NT2/D1 (cell line): ENCODE measurements around the gene UPF2.

Source experiments
- DNase-seq: peaks from one replicate; pipeline ENCODE4 v3.0.0-alpha.2; 2011; ENCODE audit warnings: low read depth, low spot score
- H3K27me3 ChIP-seq: 2 replicates; pipeline ENCODE4 v1.6.0; 2011; ENCODE audit warnings: mild to moderate bottlenecking; ENCODE audit not compliant: insufficient read length, insufficient read depth
- H3K36me3 ChIP-seq: 2 replicates; pipeline ENCODE4 v1.6.1; 2011; ENCODE audit warnings: mild to moderate bottlenecking, low read length, mixed read lengths; ENCODE audit not compliant: insufficient read depth, insufficient read length
- H3K4me1 ChIP-seq: 2 replicates; pipeline ENCODE4 v1.5.1; 2011; ENCODE audit not compliant: insufficient read depth, insufficient read length
- H3K4me3 ChIP-seq: 2 replicates; pipeline ENCODE4 v1.5.1; 2011; ENCODE audit warnings: low read depth; ENCODE audit not compliant: insufficient read length
- H3K9ac ChIP-seq: 2 replicates; pipeline ENCODE4 v1.6.0; 2011; ENCODE audit warnings: low read depth; ENCODE audit not compliant: insufficient read length
- H3K9me3 ChIP-seq: 2 replicates; pipeline ENCODE4 v1.5.1; 2011; ENCODE audit warnings: mild to moderate bottlenecking, low read length; ENCODE audit not compliant: insufficient read depth
- SUZ12 ChIP-seq: IDR thresholded peaks from 2 replicates; pipeline ENCODE4 v1.6.1; 2011; ENCODE audit not compliant: insufficient read length, insufficient read depth; ENCODE audit errors: extremely low read depth
- YY1 ChIP-seq: IDR thresholded peaks from 2 replicates; pipeline ENCODE4 v1.6.1; 2011; ENCODE audit not compliant: insufficient read length, insufficient read depth
- ZNF274 ChIP-seq: IDR thresholded peaks from 2 replicates; pipeline ENCODE4 v1.6.1; 2011; ENCODE audit warnings: mild to moderate bottlenecking, low read depth, low read length

UPF2 gene

DNA sequence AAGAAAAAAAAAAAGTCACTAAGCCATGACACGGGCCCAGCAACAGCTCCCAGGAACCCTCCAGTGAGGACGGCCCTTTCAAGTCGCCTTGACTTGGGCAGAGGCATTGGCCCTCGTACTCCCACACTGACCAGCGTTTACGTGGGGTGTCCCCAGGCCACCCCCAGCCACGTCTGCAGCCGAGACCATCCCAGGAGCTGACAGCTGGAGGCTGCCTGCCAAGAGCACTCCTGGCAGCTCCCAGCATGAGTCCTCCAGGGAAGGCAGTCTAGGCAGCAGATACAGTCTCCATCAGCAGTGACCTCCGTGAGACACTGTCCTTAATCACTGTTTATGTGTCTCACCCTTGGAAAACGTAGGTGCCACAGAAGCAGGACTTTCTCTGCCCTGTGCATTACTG, 133.0 kb downstream of the UPF2 start:
- Histone ChIP-seq H3K9ac (no peak overlapping the region), H3K9me3 (no peaks in the 10 kb centered on the region), H3K27me3 (no peaks in the 10 kb centered on the region), H3K4me1 (no peaks in the 10 kb centered on the region), H3K4me3 (no peak overlapping the region), H3K36me3 (no peaks in the 10 kb centered on the region)
- no peak for TF ChIP-seq YY1
- no peak for DNase-seq

GRCh38 chr10:11908991-11909390, 133.6 kb downstream of the UPF2 start:
- no peaks in the 10 kb centered on the region for H3K4me1 ChIP-seq
- H3K27me3 ChIP-seq = no peaks in the 10 kb centered on the region
- no peaks in the 10 kb centered on the region for H3K36me3 ChIP-seq
- H3K9me3 ChIP-seq = no peaks in the 10 kb centered on the region
- DNase-seq = no peak
- H3K4me3 ChIP-seq = no peak overlapping the region
- H3K9ac ChIP-seq = no peak overlapping the region
- TF ChIP-seq SUZ12 = no peak
- TF ChIP-seq YY1 = no peak
- no peak for TF ChIP-seq ZNF274

DNA sequence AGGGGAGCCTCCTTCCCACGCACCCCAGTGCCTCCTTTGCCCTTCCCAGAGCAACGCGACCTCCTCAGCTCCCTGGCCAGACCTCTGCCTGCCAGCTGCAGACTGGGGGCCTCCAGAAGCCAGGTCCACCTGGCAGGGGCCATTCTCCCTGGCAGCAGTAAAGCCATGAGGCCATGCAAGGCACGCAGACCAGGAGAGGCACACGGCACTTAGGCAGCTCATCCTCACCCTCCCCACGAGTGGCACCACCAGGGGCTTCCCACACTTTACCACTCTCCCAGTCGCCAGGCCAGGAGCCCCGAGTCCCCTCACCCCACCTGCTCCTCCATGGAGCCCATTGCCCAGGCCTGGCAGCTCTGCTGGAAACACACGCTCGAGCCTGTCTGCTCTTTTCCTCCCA, 134.1 kb downstream of the UPF2 start:
- Histone ChIP-seq H3K27me3 (no peaks in the 10 kb centered on the region), H3K36me3 (no peaks in the 10 kb centered on the region), H3K9ac (no peak overlapping the region), H3K4me3 (no peak overlapping the region), H3K9me3 (no peaks in the 10 kb centered on the region), H3K4me1 (no peaks in the 10 kb centered on the region)
- no peak for DNase-seq
- TF ChIP-seq ZNF274 (no peak), YY1 (no peak), SUZ12 (no peak)

- Histone ChIP-seq H3K27me3 (no peaks in the 10 kb centered on the region), H3K4me3 (no peak overlapping the region), H3K9ac (no peak overlapping the region), H3K4me1 (no peaks in the 10 kb centered on the region), H3K36me3 (no peaks in the 10 kb centered on the region), H3K9me3 (no peaks in the 10 kb centered on the region)
- TF ChIP-seq YY1 (no peak), ZNF274 (no peak), SUZ12 (no peak)
- no peak for DNase-seq
Observed at GRCh38 chr10:11907914-11908313, 134.7 kb downstream of the UPF2 start.

DNA sequence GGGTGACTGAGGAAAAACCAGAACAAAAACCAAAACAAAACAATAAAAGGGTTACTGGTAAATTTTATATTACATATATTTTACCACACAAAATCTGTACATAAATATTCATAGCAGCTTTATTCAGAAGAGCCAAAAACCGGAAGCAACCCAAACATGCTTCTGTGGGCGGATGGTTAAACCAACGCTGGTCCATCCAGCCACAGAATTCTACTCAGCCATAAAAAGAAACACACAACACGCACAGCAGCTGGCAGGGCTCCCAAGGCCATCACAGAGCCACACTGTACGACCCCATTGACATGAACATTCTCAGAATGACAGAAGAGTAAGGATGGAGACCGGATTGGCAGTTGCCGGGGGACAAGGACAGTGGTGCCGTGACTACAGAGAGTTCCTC, 135.9 kb downstream of the UPF2 start:
- Histone ChIP-seq H3K9ac (no peak overlapping the region), H3K4me3 (no peak overlapping the region), H3K4me1 (no peaks in the 10 kb centered on the region), H3K27me3 (no peaks in the 10 kb centered on the region), H3K36me3 (no peaks in the 10 kb centered on the region), H3K9me3 (no peaks in the 10 kb centered on the region)
- TF ChIP-seq YY1 (no peak), SUZ12 (no peak), ZNF274 (no peak)
- DNase-seq = no peak

DNA sequence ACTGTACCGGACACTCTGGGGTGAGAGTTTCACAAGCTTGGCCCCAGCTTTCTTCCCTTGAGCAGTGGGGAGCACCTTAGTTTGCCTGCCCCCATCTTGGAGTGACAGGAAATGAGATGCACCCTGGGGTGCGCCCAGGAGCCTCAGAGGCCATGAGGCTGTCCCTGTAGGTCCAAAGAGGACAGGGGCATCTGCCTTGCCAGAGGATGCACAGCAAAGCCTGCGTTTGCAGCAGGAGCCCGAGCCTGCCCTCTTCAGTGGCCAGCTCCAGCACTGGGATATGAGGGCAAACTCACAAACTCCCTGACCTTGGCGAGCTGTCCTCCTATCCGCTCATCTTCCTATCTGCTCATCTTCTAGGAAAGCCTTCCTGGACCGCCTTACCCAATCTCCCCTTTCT, 140.0 kb downstream of the UPF2 start:
- DNase-seq = no peak
- no peaks in the 10 kb centered on the region for H3K27me3 ChIP-seq
- no peak overlapping the region for H3K4me3 ChIP-seq
- TF ChIP-seq YY1 = no peak
- no peak for TF ChIP-seq SUZ12
- no peaks in the 10 kb centered on the region for H3K36me3 ChIP-seq
- no peak overlapping the region for H3K9ac ChIP-seq
- peaks cover 11% of the 10 kb centered on the region for H3K4me1 ChIP-seq
- no peaks in the 10 kb centered on the region for H3K9me3 ChIP-seq

DNA sequence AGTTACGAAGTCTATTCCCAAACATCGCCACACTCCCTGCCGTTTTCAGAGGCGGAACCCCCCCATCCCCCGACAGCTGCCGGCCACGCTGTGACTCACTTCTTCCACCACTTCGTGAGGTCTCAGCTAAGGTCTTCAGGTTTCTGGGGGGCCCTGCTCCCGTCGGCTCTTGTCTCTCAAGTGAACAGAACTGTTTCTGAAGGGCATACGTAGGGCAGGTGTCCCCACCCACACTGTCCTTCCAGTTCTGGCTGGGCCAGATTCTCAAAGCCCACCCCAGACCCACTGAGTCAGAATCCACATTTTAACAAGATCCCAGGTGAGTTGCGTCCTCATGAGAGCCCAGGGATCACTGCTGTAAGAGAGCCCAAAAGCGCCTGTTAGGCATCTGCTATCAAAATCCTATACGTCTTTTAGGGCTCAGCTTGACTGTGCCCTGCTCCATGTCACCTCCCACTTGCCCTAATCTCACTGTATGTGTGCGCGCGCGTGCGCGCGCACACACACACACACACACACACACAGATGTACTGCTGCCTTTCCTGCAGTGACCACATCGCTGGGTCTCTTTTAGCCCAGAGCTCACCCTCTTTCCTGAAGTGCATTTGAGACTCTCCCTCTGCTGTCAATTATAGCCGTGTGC, 140.7 kb downstream of the UPF2 start:
- TF ChIP-seq YY1 (no peak), SUZ12 (no peak), ZNF274 (no peak)
- H3K27me3 ChIP-seq = no peaks in the 10 kb centered on the region
- no peak for DNase-seq
- H3K9me3 ChIP-seq = no peaks in the 10 kb centered on the region
- H3K4me1 ChIP-seq = peaks cover 11% of the 10 kb centered on the region
- H3K9ac ChIP-seq = no peak overlapping the region
- no peaks in the 10 kb centered on the region for H3K36me3 ChIP-seq
- H3K4me3 ChIP-seq = no peak overlapping the region

DNA sequence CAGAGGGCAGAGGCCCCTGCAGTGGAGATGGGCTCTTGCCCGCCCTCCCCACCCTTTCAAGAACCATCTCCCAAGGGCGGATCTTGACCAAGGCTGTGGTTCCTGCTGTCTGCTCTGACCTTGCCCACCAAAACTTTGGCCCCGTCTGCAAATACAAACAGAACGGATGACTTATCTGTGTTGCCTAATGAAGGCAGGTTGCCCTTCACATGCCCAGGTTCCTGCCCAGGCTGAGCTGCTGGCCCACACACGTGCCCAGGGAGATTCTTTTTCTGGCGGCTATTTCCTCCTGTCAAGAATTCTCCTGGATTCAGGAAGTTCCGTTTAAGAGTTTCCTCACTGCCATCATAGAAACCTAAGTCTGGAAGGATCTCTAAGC, 141.2 kb downstream of the UPF2 start:
- H3K36me3 ChIP-seq = no peaks in the 10 kb centered on the region
- DNase-seq = no peak
- H3K27me3 ChIP-seq = no peaks in the 10 kb centered on the region
- H3K9ac ChIP-seq = no peak overlapping the region
- H3K4me3 ChIP-seq = no peak overlapping the region
- no peaks in the 10 kb centered on the region for H3K9me3 ChIP-seq
- TF ChIP-seq YY1 (no peak), ZNF274 (no peak), SUZ12 (no peak)
- peaks cover 11% of the 10 kb centered on the region for H3K4me1 ChIP-seq
